DOHH2 (cell line): ENCODE results near the gene UBE2N.

Experiments
- CTCF ChIP-seq: fragments of 200-600 bp; sonication (generic); IDR thresholded peaks from one replicate; pipeline ENCODE4 v1.5.1; 2014; ENCODE audit warnings: antibody characterized with exemption, mild to moderate bottlenecking, low read depth, low read length; ENCODE audit not compliant: poor library complexity, severe bottlenecking
- EZH2phosphoT487 ChIP-seq: fragments of 200-600 bp; sonication (generic); IDR thresholded peaks from 2 replicates; pipeline ENCODE4 v1.6.1; 2017; ENCODE audit warnings: borderline replicate concordance, mild to moderate bottlenecking, antibody characterized with exemption, low read length, moderate library complexity, mixed read lengths

DNA sequence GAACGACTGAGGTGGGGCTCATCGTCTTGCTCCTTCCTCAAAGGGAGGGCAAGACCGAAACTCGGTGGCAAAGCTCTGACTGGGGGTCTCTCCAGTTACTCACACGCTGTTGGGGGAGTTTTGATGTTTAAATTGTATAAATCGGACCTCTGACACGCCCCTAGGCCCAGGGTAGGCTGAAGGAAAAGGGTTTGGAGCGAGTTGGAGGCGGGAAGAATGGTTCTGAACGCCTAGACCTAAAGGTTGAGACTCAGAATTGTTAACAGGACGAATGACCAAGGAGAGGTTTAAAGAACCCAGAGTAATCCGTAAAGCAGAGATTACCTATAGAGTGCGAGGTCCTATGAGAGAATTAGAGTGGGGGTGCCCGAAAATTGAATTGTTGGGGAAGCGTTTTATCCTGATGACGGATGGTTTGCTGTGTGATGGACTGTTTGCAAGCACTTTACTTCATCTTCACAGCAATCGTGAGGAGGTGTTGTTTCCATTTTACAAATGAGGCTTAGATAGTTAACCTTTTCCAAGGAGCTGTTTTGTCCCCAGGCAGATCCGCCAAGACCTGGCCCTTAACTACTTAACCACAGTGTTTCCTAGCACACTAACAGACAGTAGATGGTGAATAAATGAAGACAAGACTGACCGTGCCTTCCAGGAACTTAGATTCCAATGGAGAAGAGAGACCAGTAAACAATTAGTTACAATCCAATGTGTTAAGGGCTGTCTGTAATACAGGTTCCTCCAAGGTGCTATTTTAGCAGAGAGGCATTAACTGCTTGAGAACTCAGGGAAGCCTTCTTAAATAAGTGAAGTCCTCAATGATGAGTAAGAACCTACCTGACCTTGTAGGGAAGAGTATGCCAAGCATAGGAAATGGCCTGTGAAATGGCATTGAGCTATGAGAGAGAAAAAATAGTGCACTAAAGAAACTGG, 929 bp upstream of the UBE2N start:
- TF ChIP-seq CTCF (no peak), EZH2phosphoT487 (no peak)
